WTC11 (cell line): ENCODE results near the gene LENG9.

Experiments
- ATF2 ChIP-seq: sonication (generic); formaldehyde crosslinking; IDR thresholded peaks from 2 replicates; pipeline ENCODE4 v1.8.1; 2022; ENCODE audit warnings: low read depth, missing genetic modification reagents, borderline replicate concordance
- CTCF ChIP-seq: fragments of 200-600 bp; IDR thresholded peaks from 2 replicates; pipeline ENCODE4 v1.8.0; 2022; ENCODE audit warnings: antibody characterized with exemption
- E2F4 ChIP-seq: sonication (generic); formaldehyde crosslinking; IDR thresholded peaks from 2 replicates; pipeline ENCODE4 v1.8.1; 2022; ENCODE audit warnings: low read depth, mild to moderate bottlenecking, moderate library complexity, missing genetic modification reagents, borderline replicate concordance
- JUN ChIP-seq: sonication (generic); formaldehyde crosslinking; IDR thresholded peaks from 2 replicates; pipeline ENCODE4 v1.8.0; 2023; ENCODE audit warnings: mild to moderate bottlenecking, missing genetic modification reagents
- PREB ChIP-seq: sonication (generic); formaldehyde crosslinking; IDR thresholded peaks from 2 replicates; pipeline ENCODE4 v1.8.1; 2022; ENCODE audit warnings: mild to moderate bottlenecking, missing genetic modification reagents, moderate library complexity, borderline replicate concordance
- SP1 ChIP-seq: sonication (generic); formaldehyde crosslinking; conservative IDR thresholded peaks from 2 replicates; pipeline ENCODE4 v1.8.1; 2022; ENCODE audit warnings: missing genetic modification reagents
- TCF7 ChIP-seq: sonication (generic); formaldehyde crosslinking; IDR thresholded peaks from 2 replicates; pipeline ENCODE4 v1.8.0; 2022; ENCODE audit warnings: mild to moderate bottlenecking, low read depth, missing genetic modification reagents, moderate library complexity
- USF2 ChIP-seq: sonication (generic); formaldehyde crosslinking; IDR thresholded peaks from 2 replicates; pipeline ENCODE4 v1.8.1; 2023; ENCODE audit warnings: mild to moderate bottlenecking, missing genetic modification reagents, moderate library complexity
- ZBTB43 ChIP-seq: sonication (generic); formaldehyde crosslinking; IDR thresholded peaks from 2 replicates; pipeline ENCODE4 v1.8.1; 2023; ENCODE audit warnings: mild to moderate bottlenecking, missing genetic modification reagents
- ZNF512 ChIP-seq: sonication (generic); formaldehyde crosslinking; IDR thresholded peaks from 2 replicates; pipeline ENCODE4 v1.8.1; 2022; ENCODE audit warnings: missing genetic modification reagents, borderline replicate concordance

- TF ChIP-seq USF2 (CRISPR knock-in tag) = no peak
- no peak for TF ChIP-seq CTCF
- TF ChIP-seq ATF2 (CRISPR knock-in tag) = no peak
- no peak for TF ChIP-seq JUN (CRISPR knock-in tag)
- no peak for TF ChIP-seq TCF7 (CRISPR knock-in tag)
- no peak for TF ChIP-seq PREB (CRISPR knock-in tag)
- TF ChIP-seq E2F4 (CRISPR knock-in tag) = no peak
- TF ChIP-seq ZNF512 = no peak
- TF ChIP-seq SP1 (CRISPR knock-in tag) = no peak
- no peak for TF ChIP-seq ZBTB43
Measured at GRCh38 chr19:54454781-54455675, 8.6 kb downstream of the LENG9 start.
